Spleen (tissue), 11 donors: ENCODE data around the gene HSD11B1L. TPM values are rescaled to one million over a fixed set of nuclear protein-coding genes. Genes with fewer than 3 reads are reported as not detected.

ENCODE experiments used
- DNase-seq: peaks from one replicate; pipeline ENCODE4 v3.0.0-alpha.2; 2020
- H3K27ac ChIP-seq, 8 donors: fragments of 200-600 bp; sonication (generic) in 7 of 8; 1 replicate in 4 of 8; 2 replicates in 4 of 8; pipeline versions ENCODE4 v1.5.0 to v1.8.0; 2016 to 2021; ENCODE audit warnings: inconsistent platforms in 4 of 8, mild to moderate bottlenecking in 4 of 8, moderate library complexity in 1 of 8
- H3K27me3 ChIP-seq, 7 donors: fragments of 200-600 bp; sonication (generic) in 6 of 7; replicated peaks in 1 of 7; 1 replicate in 4 of 7; 2 replicates in 3 of 7; pipeline versions ENCODE4 v1.5.0 to v1.8.0; 2016 to 2021; ENCODE audit warnings: inconsistent platforms in 3 of 7, mild to moderate bottlenecking in 1 of 7
- H3K36me3 ChIP-seq, 6 donors: fragments of 200-600 bp; sonication (generic) in 5 of 6; 1 replicate in 4 of 6; 2 replicates in 2 of 6; pipeline versions ENCODE4 v1.5.0 to v1.8.0; 2016 to 2021; ENCODE audit warnings: inconsistent platforms in 2 of 6
- H3K4me1 ChIP-seq, 6 donors: fragments of 200-600 bp; sonication (generic) in 5 of 6; 1 replicate in 3 of 6; 2 replicates in 3 of 6; pipeline versions ENCODE4 v1.5.0 to v1.8.0; 2016 to 2021; ENCODE audit warnings: inconsistent platforms in 3 of 6
- H3K4me3 ChIP-seq, 8 donors: fragments of 200-600 bp; sonication (generic) in 7 of 8; 1 replicate in 4 of 8; 2 replicates in 4 of 8; pipeline versions ENCODE4 v1.5.0 to v1.8.0; 2016 to 2021; ENCODE audit warnings: inconsistent platforms in 4 of 8, mild to moderate bottlenecking in 4 of 8, moderate library complexity in 2 of 8
- H3K9me3 ChIP-seq, 8 donors: fragments of 200-600 bp; sonication (generic) in 7 of 8; 1 replicate in 4 of 8; 2 replicates in 4 of 8; pipeline versions ENCODE4 v1.5.0 to v1.8.0; 2016 to 2021; ENCODE audit warnings: inconsistent platforms in 4 of 8
- CTCF ChIP-seq, 11 experiments: fragments of 200-600 bp in 7 of 11; fragments of 450-650 bp in 4 of 11; sonication (generic) in 4 of 11; IDR thresholded peaks in 8 of 11; conservative IDR thresholded peaks in 3 of 11; 1 replicate in 7 of 11; 2 replicates in 4 of 11; pipeline versions ENCODE4 v1.4.0 to v1.8.0; 2016 to 2021; ENCODE audit warnings: antibody characterized with exemption in 11 of 11, inconsistent platforms in 4 of 11, mild to moderate bottlenecking in 1 of 11
- POLR2A ChIP-seq, 3 donors: fragments of 450-650 bp; IDR thresholded peaks; one replicate each; pipeline ENCODE4 v1.5.1; 2017; ENCODE audit warnings: antibody characterized with exemption in 3 of 3, mild to moderate bottlenecking in 1 of 3
- POLR2AphosphoS5 ChIP-seq, 3 donors: sonication (generic); formaldehyde crosslinking; IDR thresholded peaks; one replicate each; pipeline ENCODE4 v1.5.1; 2017; ENCODE audit warnings: antibody characterized with exemption in 3 of 3
- WGBS, 5 donors: extraction: QIAGEN DNeasy Blood & Tissue Kit in 3 of 5; methylation state at CpG; one replicate each; pipeline versions ENCODE4 v1.1.5 to v1.1.7; 2013 to 2018; 5-methylcytosine and 5-hydroxymethylcytosine counted together
- intact Hi-C: fragments of 100-400 bp; cut with DNase I; formaldehyde crosslinking; loops from one replicate; pipeline ENCODE4 v1.15.0; 2023; ENCODE audit warnings: low total_unique reads
- polyA plus RNA-seq, 3 donors: library from polyadenylated mRNA; stranded (reverse); fragments of 200-250 nt; gene quantifications; one replicate each; pipeline ENCODE4 v1.2.1, GENCODE V29; 2013
- total RNA-seq, 7 donors: library from RNA; depleted of rRNA in 3 of 7; stranded (reverse); fragments of >200 nt in 3 of 7; fragmentation: NEBNext Ultra II Directional in 4 of 7; extraction: Animal tissue kit (Norgen Biotek cat#: 25700) in 4 of 7; gene quantifications; one replicate each; pipeline versions ENCODE4 v1.1.0 to v1.2.1, GENCODE V29; 2016 to 2021
- donor health status: healthy with polysubstance abuse.
- donor health status: DM: no; HTN: no; CAD: no; lungs with moderate emphysema.
- donor health status: DM: no; HTN: no; CAD: no.
- donor health status: Bipolar disorder and iron deficiency.
- donor health status: healthy.
- donor health status: DM: no; HTN: no; CAD: no.
- donor health status: DM: yes; HTN: yes; CAD: no.

Gene HSD11B1L
- total and polyA plus RNA-seq, 10 donors: 1.9 to 8.8 (median 3.6) TPM

GRCh38 chr19:5671600-5671999 lies 9.2 kb upstream of the HSD11B1L start:
- Histone ChIP-seq H3K4me1 (no peaks in the 10 kb centered on the region), H3K36me3 (peaks cover 1 to 74% (median 39%) of the 10 kb centered on the region in 6 donors), H3K9me3 (no peaks in the 10 kb centered on the region), H3K27ac (no peak overlapping the region), H3K27me3 (no peaks in the 10 kb centered on the region), H3K4me3 (no peak overlapping the region)
- DNase-seq: no peak
- intact Hi-C loops: loop anchor here (10.0 kb wide), 1 partner anchor 47 kb away; the partner anchor contains the start of genes SAFB and SAFB2
- TF ChIP-seq POLR2A (IDR thresholded peaks at IDR 0.05) (no peak), CTCF (IDR thresholded peaks at IDR 0.05 in 8 of 11, conservative IDR thresholded peaks at IDR 0.05 in 3 of 11) (no peak), POLR2AphosphoS5 (IDR thresholded peaks at IDR 0.05) (no peak)
- 86 to 95% (median 91%) methylated on average over 2 to 7 of the region's 7 CpGs for WGBS, 5 donors

GRCh38 chr19:5672708-5673459 lies 7.9 kb upstream of the HSD11B1L start:
- H3K4me1 ChIP-seq: peaks cover 0 to under 1% (median 0%) of the 10 kb centered on the region in 6 donors
- H3K27ac ChIP-seq: no peak overlapping the region
- TF ChIP-seq POLR2A (IDR thresholded peaks at IDR 0.05) (no peak), CTCF (IDR thresholded peaks at IDR 0.05 in 8 of 11, conservative IDR thresholded peaks at IDR 0.05 in 3 of 11) (no peak), POLR2AphosphoS5 (IDR thresholded peaks at IDR 0.05) (peak in 2 of 3 donors; percentile 7 to 25)
- DNase-seq: no peak
- H3K27me3 ChIP-seq: no peaks in the 10 kb centered on the region
- intact Hi-C loops: loop anchor here (10.0 kb wide), 1 partner anchor 48 kb away; the partner anchor contains the start of genes SAFB and SAFB2
- no peak overlapping the region for H3K4me3 ChIP-seq
- H3K36me3 ChIP-seq: peaks cover 0 to 74% (median 28%) of the 10 kb centered on the region in 6 donors
- no peaks in the 10 kb centered on the region for H3K9me3 ChIP-seq
- WGBS, 5 donors: 91 to 95% (median 93%) methylated on average over 13 of the region's 13 CpGs

GRCh38 chr19:5673752-5674151 lies 7.1 kb upstream of the HSD11B1L start:
- no peak for TF ChIP-seq POLR2AphosphoS5 (IDR thresholded peaks at IDR 0.05)
- TF ChIP-seq POLR2A (IDR thresholded peaks at IDR 0.05): no peak
- no peak for TF ChIP-seq CTCF (IDR thresholded peaks at IDR 0.05 in 8 of 11, conservative IDR thresholded peaks at IDR 0.05 in 3 of 11)
- Histone ChIP-seq H3K27me3 (no peaks in the 10 kb centered on the region), H3K4me3 (no peak overlapping the region), H3K9me3 (no peaks in the 10 kb centered on the region), H3K4me1 (peaks cover 0 to 9% (median 1%) of the 10 kb centered on the region in 6 donors), H3K36me3 (peaks cover 0 to 73% (median 22%) of the 10 kb centered on the region in 6 donors), H3K27ac (no peak overlapping the region)
- 98 to 100% (median 100%) methylated on average over 1 of the region's 1 CpG for WGBS, 5 donors
- intact Hi-C loops: loop anchor here (10.0 kb wide), 1 partner anchor 49 kb away; the partner anchor contains the start of genes SAFB and SAFB2
- no peak for DNase-seq

GRCh38 chr19:5674714-5675113 lies 6.1 kb upstream of the HSD11B1L start:
- Histone ChIP-seq H3K27ac (no peak overlapping the region), H3K27me3 (no peaks in the 10 kb centered on the region), H3K4me3 (no peak overlapping the region), H3K4me1 (peaks cover 7 to 18% (median 11%) of the 10 kb centered on the region in 6 donors), H3K36me3 (peaks cover 0 to 64% (median 13%) of the 10 kb centered on the region in 6 donors), H3K9me3 (no peaks in the 10 kb centered on the region)
- 83 to 94% (median 91%) methylated on average over 5 of the region's 5 CpGs for WGBS, 5 donors
- peak in 1 of 3 donors; percentile 48 for TF ChIP-seq POLR2AphosphoS5 (IDR thresholded peaks at IDR 0.05)
- TF ChIP-seq POLR2A (IDR thresholded peaks at IDR 0.05): no peak
- TF ChIP-seq CTCF (IDR thresholded peaks at IDR 0.05 in 8 of 11, conservative IDR thresholded peaks at IDR 0.05 in 3 of 11): no peak
- no peak for DNase-seq
- intact Hi-C loops: loop anchor here (10.0 kb wide), 1 partner anchor 50 kb away; the partner anchor contains the start of genes SAFB and SAFB2
